HL-60/S4 treated with phorbol 12-myristate 13-acetate at 8.2 ng/mL for 4 days and 3 days (cell line): ENCODE measurements around the gene KDM3A.

Source experiments
- in situ Hi-C: fragments of 300-500 bp; cut with MboI; formaldehyde crosslinking; loops from 2 replicates; pipeline ENCODE4 v1.15.0; 2022; ENCODE audit warnings: low sequenced_read_pairs

Gene KDM3A

DNA sequence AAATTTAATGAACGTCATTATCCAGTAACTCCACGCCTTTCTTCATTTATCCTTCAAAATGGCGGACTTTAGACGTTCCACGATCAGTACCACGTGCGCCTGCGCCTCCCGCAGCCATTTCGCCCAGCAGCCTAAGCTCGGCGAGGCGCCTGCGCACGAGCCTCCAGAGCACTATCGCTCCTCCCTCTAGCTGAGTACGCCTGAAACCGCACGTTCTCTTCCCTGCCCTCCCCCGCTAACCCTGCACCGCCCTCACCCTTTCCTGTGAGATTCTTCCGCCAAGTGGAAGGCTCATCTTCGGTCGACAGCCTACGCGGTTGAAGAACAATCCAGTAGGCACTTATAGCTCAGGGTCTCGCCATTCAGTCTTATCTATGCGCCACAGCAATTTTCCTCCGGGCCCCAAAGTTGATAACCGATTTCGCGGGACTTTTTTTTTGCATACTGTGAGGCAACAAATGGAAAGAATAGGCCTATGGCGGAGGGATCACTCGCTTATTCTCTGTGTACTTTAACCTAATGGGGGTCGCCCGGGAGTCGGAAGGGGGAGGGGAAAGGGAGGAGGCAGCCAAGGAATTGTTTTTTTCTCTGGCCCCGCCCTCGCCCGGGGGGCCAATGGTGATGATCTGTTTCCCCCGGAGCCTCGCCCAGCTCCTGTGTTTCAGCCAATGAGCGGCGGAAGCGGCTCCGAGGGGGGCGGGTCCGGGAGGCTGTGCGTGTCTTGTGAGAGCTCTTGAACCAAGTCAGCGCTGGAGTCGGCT, at the start of gene KDM3A:
TSS of gene KDM3A (plus strand) at position 741 of the 761 bp plus-strand sequence. CDS start 677 bp downstream, outside the sequence.
- in situ Hi-C loops, result no loop called here

GRCh38 chr2:86392873-86393518, 48.2 kb upstream of the KDM3A start:
- in situ Hi-C loops, result no loop called here

DNA sequence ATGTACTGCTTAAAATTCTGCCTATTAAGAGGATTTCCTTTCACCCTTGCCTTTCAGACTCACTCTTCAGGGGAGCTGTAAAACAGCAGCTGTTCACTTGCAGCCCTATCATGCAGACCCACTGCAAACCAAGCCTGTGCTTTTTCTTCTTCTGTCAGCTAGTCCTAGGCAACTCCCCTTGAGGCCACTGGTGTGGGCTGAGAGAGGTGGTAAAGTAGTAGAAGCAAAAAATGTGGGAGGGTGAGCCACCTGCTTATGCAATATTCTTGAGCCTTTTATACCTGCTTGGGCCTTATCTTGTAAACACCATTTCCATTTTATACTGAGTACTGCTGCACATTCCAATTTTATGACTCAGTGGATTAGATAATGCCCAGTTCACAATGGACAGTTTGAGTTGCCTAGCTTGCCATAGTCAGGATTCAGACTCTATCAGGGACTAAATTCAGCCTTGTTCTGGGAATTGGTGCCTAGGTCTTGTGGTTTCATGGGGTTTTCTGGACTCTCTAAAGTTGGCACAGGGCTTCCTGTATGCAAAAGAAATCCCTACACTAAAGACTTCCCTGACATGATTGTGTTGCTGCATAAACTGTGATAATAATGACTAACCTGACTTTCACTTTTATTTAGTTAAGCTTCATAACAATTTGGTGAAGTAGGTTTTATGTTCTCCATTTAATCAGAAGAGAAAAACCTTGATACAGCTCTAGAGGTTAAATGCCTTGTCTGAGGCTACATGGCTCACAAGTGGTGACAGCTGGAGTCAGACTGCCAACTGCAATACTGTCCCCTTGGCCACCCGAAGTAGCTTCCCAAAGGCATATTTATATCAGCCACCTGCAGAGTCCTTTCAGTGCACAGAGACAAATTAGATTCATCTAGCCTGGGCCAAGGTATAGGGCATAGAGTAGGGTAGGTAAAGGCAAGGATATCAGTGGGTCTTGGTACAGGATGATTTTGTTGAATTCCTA, 47.4 kb upstream of the KDM3A start:
- in situ Hi-C loops, result no loop called here

DNA sequence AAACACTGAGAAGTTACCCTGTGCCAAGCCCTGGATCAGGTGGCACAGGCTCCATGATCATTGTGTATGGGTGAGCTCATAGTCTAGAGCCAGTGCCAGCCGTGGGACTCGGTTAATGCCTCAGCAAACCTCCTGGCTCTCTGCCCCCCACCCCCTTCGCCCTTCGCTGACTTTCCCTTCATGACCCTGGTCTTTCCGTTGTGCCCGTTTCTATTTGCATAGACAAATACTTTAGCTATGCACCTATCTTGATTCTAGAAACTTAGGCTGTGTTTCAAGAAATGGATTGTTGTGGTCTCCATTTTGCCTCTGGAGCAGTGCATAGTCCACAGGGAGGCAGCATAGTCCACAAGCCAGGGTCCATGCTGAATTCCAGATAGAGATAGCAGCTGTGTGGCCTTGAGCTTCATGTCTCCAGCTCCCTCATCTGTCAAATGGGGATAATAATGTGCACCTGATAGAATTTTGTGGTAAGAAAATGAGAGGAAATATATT, 44.8 kb upstream of the KDM3A start:
- in situ Hi-C loops, result no loop called here

DNA sequence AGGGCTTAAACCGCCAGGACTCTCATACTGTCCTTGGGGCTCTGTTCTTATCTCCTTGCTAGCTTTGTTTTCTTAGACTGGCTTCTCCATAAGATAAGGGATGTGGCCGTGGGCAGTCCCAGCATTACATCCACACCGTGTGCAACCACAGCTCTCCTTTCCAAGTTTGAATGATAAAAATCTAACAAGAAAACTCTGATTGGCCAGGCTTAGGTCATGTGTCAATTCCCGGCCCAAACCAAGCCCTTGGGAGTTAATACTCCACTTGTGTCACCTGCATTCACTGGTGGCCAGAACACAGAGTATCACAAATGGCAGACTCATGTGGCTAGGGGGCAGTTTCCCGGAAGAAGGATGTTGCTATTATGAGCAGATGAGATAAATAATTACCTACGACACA, 43.2 kb upstream of the KDM3A start:
- in situ Hi-C loops, result no loop called here

DNA sequence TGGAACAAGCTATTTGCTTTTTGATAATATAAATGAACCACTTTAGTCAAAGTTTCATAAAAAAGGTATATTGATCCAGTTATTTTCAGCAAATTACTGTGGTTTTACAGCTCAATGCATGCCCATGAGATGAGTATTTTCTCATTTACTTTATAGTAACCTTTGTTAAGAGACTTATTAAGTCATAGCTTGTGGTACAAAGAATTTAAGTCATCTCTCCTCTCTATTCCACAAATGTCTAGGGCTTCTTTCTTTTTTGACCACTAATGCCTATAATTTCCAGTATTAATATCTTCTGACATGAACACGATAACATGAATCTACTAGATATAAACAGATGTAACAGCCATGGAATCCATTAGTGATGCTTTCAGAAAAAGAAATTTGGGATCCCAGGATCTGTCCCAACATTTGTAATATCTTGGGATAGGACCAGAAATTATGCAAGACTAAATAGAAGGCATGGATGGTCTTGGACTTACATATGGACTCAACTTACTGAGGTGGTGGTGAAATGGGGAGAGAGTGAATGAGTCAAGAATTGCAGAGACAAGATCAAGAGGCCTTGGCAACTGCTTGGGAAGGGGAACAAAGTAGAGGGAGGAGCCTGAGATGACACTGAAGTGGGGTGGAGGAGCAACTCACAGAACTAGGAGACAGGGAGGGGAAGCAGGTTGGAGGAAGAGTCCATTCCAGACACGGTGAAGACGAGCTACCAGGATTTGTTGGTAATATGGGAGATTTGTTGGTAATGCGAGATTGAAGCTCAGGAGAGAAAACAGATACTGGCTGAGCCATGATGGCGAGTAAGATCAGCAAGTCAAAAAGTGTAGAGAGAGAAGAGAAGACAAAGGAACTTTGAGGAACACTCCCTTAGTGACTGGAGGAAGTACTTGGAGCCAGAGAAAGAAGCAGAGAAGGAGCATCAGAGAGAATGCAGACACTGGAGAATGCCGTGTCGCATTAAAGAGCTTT, 42.4 kb upstream of the KDM3A start:
- in situ Hi-C loops, result no loop called here

GRCh38 chr2:86400321-86400720, 40.9 kb upstream of the KDM3A start:
- in situ Hi-C loops, result no loop called here

DNA sequence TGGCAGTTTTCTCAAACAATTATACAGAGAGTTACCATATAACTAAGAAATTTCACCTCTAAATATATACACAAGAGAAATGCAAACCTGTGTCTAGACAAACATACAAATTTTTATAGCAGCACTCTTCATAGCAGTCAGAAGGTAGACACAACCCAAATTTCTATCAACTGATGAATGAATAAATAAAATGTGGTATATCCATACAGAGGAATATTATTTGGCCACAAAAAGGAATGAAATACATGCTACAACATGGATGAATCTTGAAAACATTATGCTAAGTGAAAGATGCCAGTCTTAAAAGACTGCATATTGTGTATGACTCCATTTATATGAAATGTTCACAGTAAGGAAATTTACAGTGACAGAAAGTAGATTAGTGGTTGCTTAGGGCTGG, 30.6 kb upstream of the KDM3A start:
- in situ Hi-C loops, result no loop called here

DNA sequence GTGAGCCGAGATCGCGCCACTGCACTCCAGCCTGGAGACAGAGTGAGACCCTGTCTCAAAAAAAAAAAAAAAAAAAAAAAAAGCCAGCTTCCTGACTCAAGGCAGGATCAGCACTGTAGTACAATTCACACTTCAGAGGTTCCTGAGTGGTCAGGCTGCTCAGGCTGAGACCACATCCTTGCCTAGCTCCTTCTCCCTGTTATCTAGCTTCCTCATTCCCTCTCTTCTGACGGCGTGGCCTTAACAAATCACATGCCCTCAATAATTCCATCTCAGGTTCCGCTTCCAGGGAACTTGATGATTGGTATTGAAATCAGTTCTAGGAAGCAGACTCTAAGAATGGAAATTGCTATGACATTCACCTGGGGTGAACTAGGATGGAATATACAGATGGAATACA, 29.8 kb upstream of the KDM3A start:
- in situ Hi-C loops, result no loop called here

DNA sequence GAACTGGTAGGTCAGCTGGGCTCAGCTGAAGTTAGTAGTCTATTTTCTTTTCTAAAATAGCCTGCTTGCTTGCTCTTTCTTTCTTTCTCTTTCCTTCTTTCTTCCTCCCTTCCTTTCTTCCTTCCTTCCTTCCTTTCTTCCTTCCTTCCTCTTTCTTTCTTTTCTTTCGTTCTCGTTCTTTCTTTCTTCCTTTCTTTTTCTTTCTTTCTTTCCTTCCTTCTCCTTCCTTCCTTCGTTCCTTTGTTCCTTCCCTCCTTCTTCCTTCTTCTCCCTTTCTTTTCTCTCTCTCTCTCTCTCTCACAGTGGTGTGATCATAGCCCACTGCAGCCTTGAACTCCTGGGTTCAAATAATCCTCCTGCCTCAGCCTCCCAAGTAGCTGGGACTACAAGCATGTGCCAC, 29.2 kb upstream of the KDM3A start:
- in situ Hi-C loops, result no loop called here

DNA sequence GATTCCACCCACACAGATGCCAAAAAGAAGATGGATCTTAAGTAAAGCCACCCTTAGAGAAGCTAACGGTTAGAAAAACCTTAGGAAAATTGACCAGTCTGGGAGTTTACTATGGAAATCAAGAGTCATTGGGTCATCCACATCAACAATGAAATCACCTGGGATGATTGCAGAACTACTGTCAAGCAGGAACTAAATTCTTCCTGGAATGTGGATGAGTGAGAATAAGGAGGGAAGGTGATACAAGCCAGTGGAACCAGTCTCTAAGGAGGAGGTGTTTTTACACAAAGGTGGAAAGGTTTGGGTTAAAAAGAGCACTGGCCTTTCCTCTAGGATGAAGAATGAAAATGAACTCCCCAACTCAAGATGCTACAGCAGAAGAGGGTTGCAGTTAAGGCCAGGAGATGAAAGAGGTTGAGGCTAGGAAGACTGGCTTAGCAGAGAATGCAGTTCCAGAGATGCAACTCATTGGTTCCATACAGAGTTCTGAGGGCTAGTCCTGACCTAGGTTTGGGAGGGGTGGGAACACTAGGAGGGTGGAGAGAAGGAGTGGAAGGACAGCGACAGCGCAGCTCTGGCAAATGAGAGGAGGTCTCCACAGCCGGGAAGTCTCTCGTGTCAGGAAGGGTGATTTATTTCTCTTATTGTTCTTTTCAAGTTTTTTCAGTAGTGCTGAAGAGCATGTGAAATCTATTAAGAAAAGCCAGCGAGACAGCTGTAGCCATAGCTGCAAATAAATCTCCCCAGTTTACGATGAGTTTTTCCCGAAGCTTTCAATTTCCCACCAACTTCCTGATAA, 27.7 kb upstream of the KDM3A start:
- in situ Hi-C loops, result no loop called here

DNA sequence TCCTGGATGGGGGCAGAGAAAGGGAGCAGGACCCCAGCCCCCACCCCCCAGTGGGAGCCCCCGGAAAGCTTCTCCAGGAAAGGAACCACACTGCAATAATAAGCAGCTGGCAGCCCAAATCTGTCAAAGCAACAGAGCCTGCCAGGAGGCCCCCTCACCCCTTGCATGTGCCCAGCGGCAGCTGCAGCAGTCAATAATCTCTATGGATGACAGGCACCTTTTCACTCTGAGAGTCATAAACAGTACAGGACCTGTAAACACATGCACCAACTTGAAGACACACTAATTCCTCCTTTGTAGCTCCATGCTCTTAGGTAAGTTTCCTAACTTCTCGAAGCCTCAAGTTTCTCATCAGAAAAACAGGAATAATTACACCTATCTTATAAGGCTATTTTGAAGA, 26.2 kb upstream of the KDM3A start:
- in situ Hi-C loops, result no loop called here

DNA sequence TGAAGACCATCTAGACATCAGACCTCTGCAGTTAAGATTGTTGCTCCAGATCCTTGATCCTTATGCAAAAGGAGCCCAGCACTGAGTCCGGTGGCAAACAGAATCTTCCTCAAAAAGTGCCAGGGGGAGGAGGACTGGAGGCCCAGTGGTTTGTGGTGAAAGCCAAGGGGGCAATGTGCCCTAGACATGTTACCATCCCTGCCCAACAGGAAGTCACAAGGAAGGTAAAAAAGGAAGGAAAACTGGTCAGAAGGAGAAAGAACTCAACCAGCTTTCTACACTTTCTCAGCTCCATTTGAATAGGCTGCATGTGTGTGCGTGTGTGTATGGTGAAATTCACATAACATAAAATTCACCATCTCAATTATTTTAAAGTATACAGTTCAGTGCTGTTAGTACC, 25.0 kb upstream of the KDM3A start:
- in situ Hi-C loops, result no loop called here

DNA sequence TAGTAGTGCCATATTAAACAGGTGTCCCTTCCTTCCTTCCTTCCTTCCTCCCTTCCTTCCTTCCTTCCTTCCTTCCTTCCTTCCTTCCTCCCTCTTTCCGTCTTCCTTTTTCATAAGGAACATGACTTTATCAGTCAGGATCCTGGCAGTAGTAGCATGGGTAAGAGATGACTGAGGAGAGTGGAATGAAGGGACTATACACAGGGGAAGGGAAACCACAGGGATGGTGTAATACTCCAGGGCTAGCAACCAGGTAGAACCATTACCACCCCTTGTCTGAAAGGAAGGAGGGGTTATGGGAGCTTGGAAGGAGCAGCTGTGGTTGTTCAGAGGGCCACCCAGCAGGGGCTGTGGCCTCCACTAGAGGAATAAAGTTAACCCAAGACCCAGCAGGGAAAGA, 23.2 kb upstream of the KDM3A start:
- in situ Hi-C loops, result no loop called here

GRCh38 chr2:86420913-86421312, 20.3 kb upstream of the KDM3A start:
- in situ Hi-C loops, result no loop called here

DNA sequence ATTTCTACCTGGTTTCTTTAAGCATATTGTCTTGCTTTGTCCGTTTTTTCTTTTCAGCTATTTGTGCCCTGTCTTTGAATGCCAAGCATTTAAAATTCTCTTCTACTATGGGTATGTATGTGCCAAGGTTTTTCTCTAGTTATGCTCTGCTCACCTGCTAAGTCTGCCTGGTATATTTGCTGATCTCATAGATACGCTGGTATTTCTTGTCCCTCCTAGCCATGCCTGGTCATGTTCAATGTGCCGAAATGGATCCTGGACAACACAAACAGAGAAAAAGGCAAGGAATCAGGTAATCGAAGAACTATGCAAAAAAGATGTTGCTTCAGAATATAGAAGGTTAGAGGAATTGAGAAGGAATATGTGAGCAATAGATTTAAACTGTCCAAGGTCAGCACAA, 14.9 kb upstream of the KDM3A start:
- in situ Hi-C loops, result no loop called here

- in situ Hi-C loops, result no loop called here
These were observed 11.8 kb upstream of the KDM3A start for GRCh38 chr2:86429335-86429734.

DNA sequence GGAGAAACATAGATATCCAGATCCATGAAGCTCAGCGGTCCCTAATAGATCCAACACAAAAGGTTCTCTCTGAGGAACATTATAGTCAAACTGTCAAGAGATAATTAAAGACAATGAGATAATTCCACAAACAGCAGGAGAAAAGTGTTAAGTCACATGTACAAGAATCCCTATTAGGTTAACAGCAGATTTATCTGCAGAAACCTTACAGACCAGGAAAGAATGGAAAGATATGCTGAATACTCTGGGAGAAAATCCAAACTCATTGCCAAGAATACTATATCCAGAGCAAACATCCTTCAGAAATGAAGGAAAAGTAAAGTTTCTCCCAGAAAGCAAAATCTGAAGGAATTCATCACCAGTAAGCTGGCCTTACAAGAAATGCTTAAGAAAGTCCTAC, 10.8 kb upstream of the KDM3A start:
- in situ Hi-C loops, result no loop called here

- in situ Hi-C loops, result no loop called here
These were observed 8.0 kb upstream of the KDM3A start for GRCh38 chr2:86433137-86433536.
